SU-DHL-6 (cell line): ENCODE data around the gene FGB.

Experiments used
- H2AFZ ChIP-seq: fragments of 200-600 bp; sonication (generic); 2 replicates; pipeline ENCODE4 v1.6.1; 2014; ENCODE audit warnings: low read depth, mild to moderate bottlenecking, moderate library complexity, mixed read lengths, antibody characterized with exemption, low read length; ENCODE audit not compliant: severe bottlenecking
- H3F3A ChIP-seq: fragments of 200-600 bp; shearing (Covaris generic); 2 replicates; pipeline ENCODE4 v1.6.0; 2016; ENCODE audit warnings: antibody characterized with exemption, mild to moderate bottlenecking; ENCODE audit not compliant: insufficient read depth
- H3K27ac ChIP-seq: fragments of 200-600 bp; sonication (generic); 2 replicates; pipeline ENCODE4 v1.5.1; 2016; ENCODE audit warnings: low read depth, mild to moderate bottlenecking, low read length, moderate library complexity, mixed read lengths
- H3K27me3 ChIP-seq: fragments of 200-600 bp; sonication (generic), shearing (Covaris generic); 2 replicates; pipeline ENCODE4 v1.6.0; 2014; ENCODE audit warnings: mild to moderate bottlenecking, low read length
- H3K36me3 ChIP-seq: fragments of 200-600 bp; sonication (generic); 2 replicates; pipeline ENCODE4 v1.6.1; 2014; ENCODE audit warnings: mild to moderate bottlenecking, low read length, mixed read lengths
- H3K4me2 ChIP-seq: fragments of 300-600, 200-600 bp; shearing (Covaris generic), sonication (generic); 2 replicates; pipeline ENCODE4 v1.6.0; 2014; ENCODE audit warnings: low read length, low read depth, mild to moderate bottlenecking; ENCODE audit not compliant: poor library complexity, severe bottlenecking
- H3K4me3 ChIP-seq: fragments of 200-600 bp; sonication (generic); 2 replicates; pipeline ENCODE4 v1.5.1; 2014; ENCODE audit warnings: antibody characterized with exemption, low read length, mild to moderate bottlenecking, mixed read lengths; ENCODE audit not compliant: insufficient read depth, poor library complexity, severe bottlenecking
- H3K79me2 ChIP-seq: fragments of 200-600 bp; sonication (generic); 2 replicates; pipeline ENCODE4 v1.6.1; 2014; ENCODE audit warnings: mild to moderate bottlenecking, low read length, moderate library complexity; ENCODE audit not compliant: insufficient read depth
- H3K9ac ChIP-seq: fragments of 200-600 bp; sonication (generic); 2 replicates; pipeline ENCODE4 v1.7.0; 2014; ENCODE audit warnings: mild to moderate bottlenecking, low read length
- H3K9me2 ChIP-seq: fragments of 200-600 bp; sonication (generic); replicated peaks from 2 replicates; pipeline ENCODE4 v1.6.1; 2014; ENCODE audit warnings: low read length; ENCODE audit not compliant: insufficient read depth
- H3K9me3 ChIP-seq: fragments of 200-600 bp; sonication (generic); 2 replicates; pipeline ENCODE4 v1.6.1; 2014; ENCODE audit warnings: low read length, mixed read lengths; ENCODE audit not compliant: insufficient read depth
- H4K20me1 ChIP-seq: fragments of 200-600 bp; sonication (generic); 2 replicates; pipeline ENCODE4 v1.6.1; 2014; ENCODE audit warnings: low read depth, mild to moderate bottlenecking, antibody characterized with exemption, low read length, moderate library complexity, mixed read lengths
- CTCF ChIP-seq: fragments of 200-600 bp; sonication (generic); IDR thresholded peaks from one replicate; pipeline ENCODE4 v1.5.1; 2017; ENCODE audit warnings: antibody characterized with exemption, mild to moderate bottlenecking, low read length, moderate library complexity; ENCODE audit not compliant: insufficient read depth, poor library complexity, severe bottlenecking
- EZH2phosphoT487 ChIP-seq: fragments of 200-600 bp; sonication (generic), shearing (Covaris generic); conservative IDR thresholded peaks from 2 replicates; pipeline ENCODE4 v1.6.1; 2018; ENCODE audit warnings: mild to moderate bottlenecking, antibody characterized with exemption, low read length, moderate library complexity, mixed read lengths

The FGB gene

GRCh38 chr4:154573190-154573870, 10.5 kb downstream of the FGB start:
- H3K9me3 ChIP-seq, result no peaks in the 10 kb centered on the region
- no peaks in the 10 kb centered on the region for H3K36me3 ChIP-seq
- no peak overlapping the region for H3K4me3 ChIP-seq
- H3K4me2 ChIP-seq, result no peak overlapping the region
- no peak overlapping the region for H3K9ac ChIP-seq
- no peak overlapping the region for H3K27ac ChIP-seq
- H4K20me1 ChIP-seq, result no peaks in the 10 kb centered on the region
- H3F3A ChIP-seq, result no peaks in the 10 kb centered on the region
- H3K79me2 ChIP-seq, result no peaks in the 10 kb centered on the region
- no peak overlapping the region for H2AFZ ChIP-seq
- TF ChIP-seq CTCF, result no peak
- H3K27me3 ChIP-seq, result no peaks in the 10 kb centered on the region
- H3K9me2 ChIP-seq, result no peaks in the 10 kb centered on the region

DNA sequence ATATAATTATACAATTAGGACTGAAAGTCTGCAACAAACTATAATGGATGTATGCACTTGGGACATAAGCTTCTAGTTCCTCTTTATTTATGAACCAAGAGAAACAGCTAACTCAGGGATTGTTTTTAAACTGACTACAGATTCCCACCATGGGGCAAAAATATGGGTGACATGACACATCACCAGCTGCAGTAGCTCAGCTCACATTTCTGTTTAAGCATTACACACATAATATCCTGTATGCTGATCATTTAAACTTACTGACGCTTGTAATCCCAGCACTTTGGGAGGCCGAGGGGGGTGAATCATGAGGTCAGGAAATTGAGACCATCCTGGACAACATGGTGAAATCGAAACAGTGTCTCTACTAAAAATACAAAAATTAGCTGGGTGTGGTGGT, 11.5 kb downstream of the FGB start:
- H4K20me1 ChIP-seq, result no peaks in the 10 kb centered on the region
- H3F3A ChIP-seq, result no peaks in the 10 kb centered on the region
- no peak overlapping the region for H3K27ac ChIP-seq
- H3K4me3 ChIP-seq, result no peak overlapping the region
- no peak overlapping the region for H2AFZ ChIP-seq
- TF ChIP-seq CTCF, result no peak
- TF ChIP-seq EZH2phosphoT487, result no peak
- no peak overlapping the region for H3K4me2 ChIP-seq
- H3K9ac ChIP-seq, result no peak overlapping the region
- H3K9me3 ChIP-seq, result no peaks in the 10 kb centered on the region
- no peaks in the 10 kb centered on the region for H3K27me3 ChIP-seq
- no peaks in the 10 kb centered on the region for H3K79me2 ChIP-seq
- H3K9me2 ChIP-seq, result no peaks in the 10 kb centered on the region
- H3K36me3 ChIP-seq, result no peaks in the 10 kb centered on the region

GRCh38 chr4:154577324-154577723, 14.5 kb downstream of the FGB start:
- H3K4me3 ChIP-seq, result no peak overlapping the region
- H3K9me3 ChIP-seq, result no peaks in the 10 kb centered on the region
- H3K27me3 ChIP-seq, result no peaks in the 10 kb centered on the region
- H4K20me1 ChIP-seq, result no peaks in the 10 kb centered on the region
- no peaks in the 10 kb centered on the region for H3F3A ChIP-seq
- H3K9ac ChIP-seq, result no peak overlapping the region
- no peaks in the 10 kb centered on the region for H3K79me2 ChIP-seq
- H3K27ac ChIP-seq, result no peak overlapping the region
- TF ChIP-seq CTCF (no peak), EZH2phosphoT487 (no peak)
- no peak overlapping the region for H3K4me2 ChIP-seq
- H3K36me3 ChIP-seq, result no peaks in the 10 kb centered on the region
- no peaks in the 10 kb centered on the region for H3K9me2 ChIP-seq
- no peak overlapping the region for H2AFZ ChIP-seq

DNA sequence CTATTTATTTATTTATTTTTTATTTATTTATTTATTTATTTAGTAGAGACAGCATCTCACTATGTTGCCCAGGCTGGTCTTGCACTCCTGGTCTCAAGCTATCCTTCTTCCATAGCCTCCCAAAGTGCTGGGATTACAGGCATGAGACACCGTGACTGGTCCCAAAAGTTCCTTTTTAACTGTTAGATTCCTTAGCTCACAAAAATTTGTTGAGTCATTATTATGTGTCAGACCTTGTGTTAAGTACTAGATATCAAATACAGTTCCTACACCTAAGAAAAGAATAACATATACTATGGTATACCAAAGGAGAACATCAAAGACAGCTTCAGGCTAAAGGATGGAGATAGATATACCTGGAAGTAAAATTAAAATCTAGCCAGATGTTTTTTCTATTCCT, 16.1 kb downstream of the FGB start:
- H3K27me3 ChIP-seq, result no peaks in the 10 kb centered on the region
- no peak overlapping the region for H3K27ac ChIP-seq
- no peak for TF ChIP-seq EZH2phosphoT487
- TF ChIP-seq CTCF, result no peak
- no peak overlapping the region for H2AFZ ChIP-seq
- H3K4me2 ChIP-seq, result no peak overlapping the region
- no peaks in the 10 kb centered on the region for H4K20me1 ChIP-seq
- H3K9ac ChIP-seq, result no peak overlapping the region
- no peaks in the 10 kb centered on the region for H3K9me3 ChIP-seq
- H3K4me3 ChIP-seq, result no peak overlapping the region
- H3K9me2 ChIP-seq, result no peaks in the 10 kb centered on the region
- no peaks in the 10 kb centered on the region for H3K79me2 ChIP-seq
- no peaks in the 10 kb centered on the region for H3F3A ChIP-seq
- no peaks in the 10 kb centered on the region for H3K36me3 ChIP-seq
